Eye (tissue), 1 donor: ENCODE results near the gene KLK13.

Experiments used
- DNase-seq: peaks from one replicate; pipeline ENCODE4 v3.0.0-alpha.2; 2015

Gene KLK13, protein sequence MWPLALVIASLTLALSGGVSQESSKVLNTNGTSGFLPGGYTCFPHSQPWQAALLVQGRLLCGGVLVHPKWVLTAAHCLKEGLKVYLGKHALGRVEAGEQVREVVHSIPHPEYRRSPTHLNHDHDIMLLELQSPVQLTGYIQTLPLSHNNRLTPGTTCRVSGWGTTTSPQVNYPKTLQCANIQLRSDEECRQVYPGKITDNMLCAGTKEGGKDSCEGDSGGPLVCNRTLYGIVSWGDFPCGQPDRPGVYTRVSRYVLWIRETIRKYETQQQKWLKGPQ

DNA sequence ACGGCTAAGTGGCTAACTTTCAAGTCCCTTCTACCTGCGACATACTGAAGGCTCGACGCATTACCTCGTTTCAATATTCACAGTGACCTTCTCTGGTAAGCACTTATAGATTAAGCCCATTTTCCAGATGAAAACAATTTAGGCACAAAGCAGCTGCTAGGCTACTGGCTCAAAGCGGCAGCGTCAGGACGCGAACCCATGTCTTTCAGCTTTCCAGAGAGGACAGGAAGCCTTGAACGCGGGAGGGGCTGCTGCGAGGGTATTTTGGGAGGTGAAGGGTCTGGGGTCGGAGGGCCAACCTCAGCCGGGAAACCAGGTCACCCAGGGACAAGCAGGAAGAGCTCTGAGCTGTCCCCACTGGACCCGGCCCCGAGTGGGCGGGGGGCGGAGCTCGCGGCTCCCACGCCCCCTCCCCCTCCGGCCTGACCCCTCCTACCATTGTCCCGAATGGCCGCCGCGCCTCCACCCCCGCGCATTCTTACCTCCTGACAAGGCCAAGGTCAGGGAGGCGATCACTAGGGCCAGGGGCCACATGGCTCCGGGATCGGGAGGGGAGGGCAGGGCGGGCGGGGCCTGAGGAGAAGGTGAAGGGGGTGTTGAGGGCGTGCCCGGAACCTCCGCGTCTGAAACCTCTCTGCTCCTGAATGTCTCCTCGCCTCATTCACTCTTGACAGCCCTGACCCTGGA lies at the start of gene KLK13:
Gene KLK13, minus strand, starts transcription at position 559 of the 687 bp plus-strand sequence. Its CDS starts 25 bp downstream, at position 534.
- DNase-seq = peak; percentile 20

DNA sequence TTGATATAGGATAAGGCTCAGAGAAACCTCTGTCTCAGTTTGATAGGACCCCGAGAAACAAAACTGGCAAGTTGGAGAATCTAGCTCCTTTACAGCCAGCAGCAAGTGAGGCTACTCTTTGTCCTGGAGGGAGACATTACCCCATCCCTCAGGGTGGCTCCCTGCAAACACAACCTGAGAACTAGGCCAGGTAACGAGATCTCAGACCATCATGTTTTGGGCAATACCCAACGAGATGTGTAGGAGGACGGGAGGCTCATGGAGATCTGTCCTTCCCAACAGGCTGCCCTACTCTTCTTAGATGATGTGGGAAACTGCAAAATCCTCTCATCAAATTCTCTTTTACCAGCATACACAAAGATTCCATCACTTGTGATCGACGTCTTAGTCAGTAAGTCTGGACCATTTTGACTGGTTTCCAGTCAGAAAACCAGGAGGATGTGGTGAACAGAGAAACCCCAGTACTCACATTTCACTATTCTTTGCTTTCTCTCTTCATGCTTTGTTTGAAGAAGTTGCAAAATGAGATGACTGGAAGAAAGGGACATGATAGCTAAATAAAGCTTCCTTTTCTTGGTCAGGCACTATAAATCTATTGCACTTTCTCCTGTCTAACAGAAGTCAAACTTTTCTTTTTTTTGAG lies 49.3 kb upstream of the KLK13 start:
- no peak for DNase-seq

DNA sequence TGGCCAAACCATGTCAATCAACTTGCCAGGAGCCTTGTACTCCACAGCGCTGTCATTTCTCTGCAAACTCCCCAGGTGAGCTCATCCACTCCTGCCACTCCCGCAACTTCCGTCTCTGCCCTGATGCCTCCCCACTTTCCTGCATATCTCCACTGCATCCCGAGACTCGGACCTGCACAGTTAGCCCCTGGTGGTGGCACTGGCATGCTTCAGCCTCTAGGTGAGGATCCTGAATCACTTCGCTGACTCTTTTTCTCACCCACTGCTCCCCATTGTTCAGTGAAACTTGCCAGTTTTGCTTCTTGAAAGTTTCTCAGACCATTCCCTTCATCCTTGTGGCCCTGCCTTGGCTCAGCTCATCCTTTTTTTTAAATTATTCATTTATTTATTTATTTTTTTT lies 46.7 kb upstream of the KLK13 start:
- no peak for DNase-seq

DNA sequence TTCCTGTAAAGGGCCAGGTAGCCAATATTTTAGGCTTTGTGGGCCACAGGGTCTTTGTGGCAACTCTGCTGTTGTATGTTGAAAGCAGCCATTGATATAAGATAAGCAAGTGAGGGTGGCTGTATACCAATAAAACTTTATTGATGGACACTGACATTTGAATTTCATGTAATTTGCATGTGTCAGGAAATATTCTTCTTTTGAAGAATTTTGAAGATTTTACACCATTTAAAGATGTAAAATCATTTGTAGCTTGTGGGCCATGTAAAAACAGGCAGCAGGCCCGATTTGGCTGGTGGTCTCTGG lies 45.7 kb upstream of the KLK13 start:
- no peak for DNase-seq

DNA sequence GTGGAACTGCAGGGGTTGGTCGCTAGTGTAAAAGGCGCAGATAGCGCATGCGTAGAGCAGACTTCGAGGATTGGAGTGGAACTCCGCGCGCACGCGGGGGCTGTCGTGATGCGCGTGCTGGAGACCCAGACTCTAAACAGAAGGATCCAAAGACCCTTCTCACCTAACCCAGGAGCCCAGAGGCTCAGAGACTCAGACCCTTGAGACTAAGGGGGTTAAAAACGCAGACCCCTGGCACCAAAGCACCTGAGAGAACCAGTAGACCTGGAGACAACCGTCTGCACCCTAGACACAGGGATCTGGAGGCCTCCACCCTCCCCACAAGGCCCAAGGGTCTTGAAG lies 43.9 kb upstream of the KLK13 start:
- no peak for DNase-seq

DNA sequence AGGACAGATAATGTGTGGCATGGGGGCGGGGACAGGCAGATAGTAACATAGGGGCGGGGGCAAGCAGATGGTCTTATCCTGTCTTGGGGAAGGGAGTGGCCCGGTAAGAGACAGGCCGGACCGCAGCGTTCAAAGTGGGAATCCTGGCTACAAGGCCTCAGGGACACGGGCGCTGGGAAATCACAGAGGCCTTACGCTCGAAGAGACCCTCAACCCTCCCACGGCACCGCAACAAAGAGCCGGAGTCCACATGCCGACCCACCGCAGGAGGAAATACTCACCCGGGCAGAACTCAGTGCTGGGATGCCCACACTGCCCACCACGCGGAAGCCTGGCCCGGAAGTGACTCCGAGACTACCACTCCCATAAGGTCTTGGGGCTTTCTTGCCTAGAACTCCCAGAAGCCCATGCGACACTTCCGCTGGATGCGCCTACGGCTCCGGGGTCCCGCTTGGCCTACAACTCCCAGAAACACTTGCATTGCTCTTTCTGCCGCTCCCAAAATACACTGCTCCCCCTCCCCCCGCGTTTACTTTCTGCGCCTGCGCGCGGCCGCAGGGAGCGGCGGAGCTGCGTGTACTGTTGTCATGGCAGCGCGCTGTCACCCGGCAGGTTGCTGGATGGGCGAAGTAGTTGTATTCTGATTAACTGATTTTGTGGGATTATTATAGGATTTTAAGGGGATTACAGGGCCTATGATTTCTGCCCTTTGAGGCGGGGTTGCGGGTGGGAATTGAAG lies 43.3 kb upstream of the KLK13 start, which contains the start of gene CTU1:
Gene CTU1, minus strand, starts transcription at position 344 of the 739 bp plus-strand sequence. CDS start 3,840 bp downstream, outside the sequence.
- DNase-seq = peak; percentile 99

DNA sequence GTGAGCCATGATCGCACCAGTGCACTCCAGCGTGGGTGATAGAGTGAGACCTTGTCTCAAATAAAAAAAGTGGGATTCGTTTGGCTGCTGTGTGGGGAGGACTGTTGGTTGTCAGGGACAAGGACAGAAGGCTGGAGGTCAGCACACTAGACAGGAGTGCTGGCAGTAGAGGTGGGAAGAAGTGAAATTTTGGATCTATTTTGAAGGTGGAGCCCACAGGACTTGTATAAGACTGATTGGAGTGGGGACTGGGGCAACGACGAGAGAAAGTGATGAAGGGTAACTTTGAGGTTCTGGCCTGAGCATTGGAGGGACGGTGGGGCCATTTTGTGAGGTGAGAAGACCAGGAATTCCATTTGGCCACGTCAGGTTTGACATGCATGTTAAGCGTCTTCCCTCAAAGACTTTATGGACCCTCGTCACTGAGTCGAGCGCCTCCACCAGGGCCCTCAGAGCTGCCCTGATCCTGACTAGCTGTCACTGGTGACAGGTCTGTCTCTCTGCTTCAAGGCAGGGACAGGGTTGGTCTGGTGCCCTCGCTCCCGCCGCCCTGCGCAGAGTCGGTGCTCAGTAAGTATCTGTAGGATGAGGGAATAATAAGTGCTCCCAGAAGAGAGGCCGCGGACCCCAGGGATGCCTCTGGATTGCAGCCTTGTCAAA lies 42.6 kb upstream of the KLK13 start:
- DNase-seq = no peak

DNA sequence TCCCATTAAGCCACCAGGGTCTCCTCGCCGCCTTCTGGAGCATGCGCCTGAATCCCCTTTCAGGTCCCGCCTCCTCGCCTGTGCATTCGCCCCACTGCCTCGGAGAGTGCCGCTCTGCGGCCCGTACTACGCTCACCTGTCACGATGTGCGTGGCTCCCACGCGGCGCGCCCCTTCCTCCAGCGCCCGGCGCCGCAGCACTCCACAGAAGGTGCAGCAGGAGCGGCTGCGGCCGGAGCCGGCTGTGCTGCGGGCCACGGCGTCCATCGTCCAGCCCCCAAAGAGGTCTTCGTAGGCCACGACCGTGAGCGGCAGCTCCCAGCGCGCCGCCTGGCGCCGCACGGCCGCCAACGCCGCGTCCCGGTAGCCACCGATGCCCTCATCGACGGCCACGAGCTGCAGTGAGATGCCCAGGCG lies 39.0 kb upstream of the KLK13 start:
- peak; percentile 59 for DNase-seq

DNA sequence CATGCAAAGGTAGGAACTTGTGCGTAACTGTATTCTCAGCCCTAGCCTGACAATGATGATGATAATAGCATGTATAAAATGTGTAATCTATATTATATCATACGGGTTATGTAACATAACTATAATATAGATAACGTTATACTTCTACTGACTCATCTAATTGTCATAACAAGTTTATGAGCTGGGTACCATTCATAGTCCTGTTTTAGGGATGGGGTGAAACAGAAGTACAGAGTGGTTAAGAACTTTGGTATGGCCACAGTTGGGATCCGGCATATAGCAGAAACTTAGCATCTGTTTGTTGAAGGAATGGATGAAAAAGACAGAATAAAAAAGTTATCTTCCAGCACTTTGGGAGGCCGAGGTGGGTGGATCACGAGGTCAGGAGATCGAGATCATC lies 38.1 kb upstream of the KLK13 start:
- no peak for DNase-seq

DNA sequence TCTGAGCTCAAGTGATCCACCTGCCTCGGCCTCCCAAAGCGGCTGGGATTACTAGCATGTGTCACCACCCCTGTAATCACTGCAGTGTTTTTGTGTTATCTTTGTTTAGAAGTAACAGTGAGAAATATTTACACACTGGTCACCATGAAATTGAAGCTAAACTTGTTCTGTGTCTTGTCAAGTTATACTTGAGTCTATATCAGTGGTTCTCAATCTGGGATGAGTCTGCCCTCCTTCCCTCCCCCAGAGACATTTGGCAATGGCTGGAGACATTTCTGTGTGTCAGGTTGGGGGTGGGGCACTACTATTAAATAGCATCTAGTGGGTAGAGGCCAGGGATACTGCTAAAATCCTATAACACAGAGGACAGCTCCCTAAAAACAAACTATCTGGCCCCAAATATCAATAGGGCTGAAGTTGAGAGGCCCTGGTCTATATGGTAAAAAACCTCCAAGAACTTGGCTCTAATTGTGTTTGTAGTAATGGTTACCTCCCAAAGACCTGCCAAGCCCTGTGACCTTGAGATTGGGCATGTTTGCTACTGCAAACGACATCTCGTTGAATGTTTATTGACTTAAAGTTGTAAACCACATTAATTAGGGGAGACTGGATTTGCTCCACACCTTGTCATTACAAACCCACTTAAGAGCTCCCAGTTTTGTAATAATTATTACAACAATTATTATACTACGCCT lies 36.4 kb upstream of the KLK13 start:
- no peak for DNase-seq

DNA sequence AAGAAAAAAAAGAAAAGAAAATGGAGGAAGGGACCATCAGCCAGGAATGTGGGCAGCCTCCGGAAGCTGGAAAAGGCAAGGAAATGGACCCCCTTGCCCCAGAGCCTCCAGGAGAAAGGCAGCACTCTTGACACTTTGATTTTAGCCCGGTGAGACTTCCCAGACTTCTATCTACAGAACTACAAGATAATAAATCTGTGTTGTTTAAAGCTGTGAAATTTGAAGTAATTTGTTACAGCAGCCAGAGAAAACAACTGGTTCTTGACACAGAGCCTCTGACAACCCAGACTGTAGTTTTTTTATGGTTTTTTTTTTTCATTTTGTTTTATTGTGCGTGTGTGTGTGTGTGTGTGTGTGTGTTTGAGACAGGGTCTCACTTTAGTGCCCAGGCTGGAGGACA lies 35.7 kb upstream of the KLK13 start:
- DNase-seq = no peak

DNA sequence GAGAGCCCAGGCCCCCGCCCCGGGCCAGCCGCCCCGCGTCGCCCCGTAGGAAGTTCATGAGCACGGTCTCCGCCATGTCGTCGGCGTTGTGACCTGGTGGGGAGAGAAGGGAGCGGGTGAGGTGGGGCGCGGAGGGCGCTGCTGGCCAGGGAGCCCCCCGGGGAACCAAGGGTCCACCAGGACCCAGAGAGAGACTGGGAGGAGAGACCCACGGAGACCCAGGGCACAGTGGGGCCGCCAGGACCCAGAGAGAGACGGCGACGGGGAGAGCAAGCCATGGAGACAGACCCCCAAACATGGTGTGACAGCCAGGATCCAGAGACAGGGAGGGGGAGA lies 34.1 kb upstream of the KLK13 start:
- DNase-seq = no peak

DNA sequence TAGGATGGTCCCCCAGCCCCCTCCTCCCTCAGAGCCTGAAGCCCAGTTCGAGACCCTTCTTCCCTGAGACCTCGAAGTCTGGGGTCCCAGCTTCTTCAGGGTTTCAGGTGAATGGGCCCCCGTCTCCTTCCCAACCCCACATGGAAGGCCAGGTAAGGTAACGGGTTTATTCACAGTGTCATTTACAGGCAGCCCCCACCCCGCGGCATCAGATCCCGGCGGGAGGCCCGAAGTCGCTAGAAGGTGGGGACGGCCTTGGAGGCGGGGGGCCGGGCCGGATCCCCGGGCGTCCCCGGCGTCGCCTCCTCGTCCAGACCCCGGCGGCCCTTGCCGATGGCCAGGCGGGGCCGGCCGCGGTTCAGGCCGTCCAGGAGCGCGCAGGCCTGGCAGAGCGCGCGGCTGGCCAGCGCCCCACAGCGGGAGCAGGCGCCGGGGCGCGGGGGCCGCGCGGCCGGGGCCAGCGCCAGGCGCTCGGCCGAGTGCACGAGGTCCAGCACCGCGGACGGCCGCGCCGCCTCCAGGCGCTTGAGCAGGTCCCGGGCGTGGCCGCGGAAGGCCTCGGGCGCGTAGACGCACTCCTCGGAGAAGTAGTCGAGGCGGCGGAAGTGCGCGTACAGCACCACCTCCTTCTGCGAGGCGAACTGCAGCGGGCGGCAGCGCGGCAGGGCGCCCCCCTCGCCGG lies 33.6 kb upstream of the KLK13 start:
- peak; percentile 68 for DNase-seq

DNA sequence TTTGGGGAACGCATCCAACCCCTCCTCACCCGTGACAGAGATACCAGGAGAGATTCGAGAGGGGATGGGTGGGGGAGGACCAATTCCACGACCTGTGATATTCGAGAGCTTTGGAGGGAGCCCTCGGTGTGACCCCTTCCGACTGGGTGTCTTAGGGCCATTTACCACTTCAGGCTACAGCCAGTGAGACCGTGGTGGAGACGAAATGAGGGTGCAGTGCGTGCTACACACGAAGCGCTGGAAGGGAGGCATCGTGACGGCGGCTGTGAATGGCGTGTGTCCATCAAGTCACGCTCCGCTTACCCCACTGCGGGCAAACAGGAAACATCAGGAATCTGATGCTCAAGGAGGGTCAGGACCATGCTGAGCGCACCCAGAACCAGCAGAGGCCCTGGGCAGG lies 32.9 kb upstream of the KLK13 start:
- no peak for DNase-seq

DNA sequence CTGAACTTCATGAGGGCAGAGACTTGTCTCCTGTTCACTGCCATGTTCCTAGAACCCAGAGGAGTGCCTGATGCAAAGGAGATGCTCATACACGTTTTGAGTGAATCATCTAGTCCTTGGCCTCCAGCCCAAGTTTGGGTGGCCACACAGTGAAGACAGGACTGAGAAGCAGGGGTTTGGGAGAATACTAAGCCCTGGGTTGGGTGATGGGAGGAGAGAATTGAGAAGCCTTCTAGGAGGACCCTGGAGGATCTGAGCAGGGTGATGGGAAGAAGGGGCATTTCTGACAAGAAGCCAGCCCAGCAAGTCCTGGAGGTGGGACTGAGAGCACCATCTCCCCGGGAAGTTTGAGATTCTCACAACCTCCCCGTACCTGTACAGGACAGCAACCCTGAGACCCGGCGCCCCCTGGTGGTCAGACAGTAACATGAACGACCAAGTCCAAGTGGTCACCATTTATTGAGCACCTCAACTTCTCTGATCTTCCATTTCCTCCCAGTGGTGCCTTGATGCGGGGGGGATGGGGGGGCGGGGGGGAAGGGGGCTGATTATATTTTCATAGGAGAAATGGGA lies 32.4 kb upstream of the KLK13 start:
- peak; percentile 61 for DNase-seq

DNA sequence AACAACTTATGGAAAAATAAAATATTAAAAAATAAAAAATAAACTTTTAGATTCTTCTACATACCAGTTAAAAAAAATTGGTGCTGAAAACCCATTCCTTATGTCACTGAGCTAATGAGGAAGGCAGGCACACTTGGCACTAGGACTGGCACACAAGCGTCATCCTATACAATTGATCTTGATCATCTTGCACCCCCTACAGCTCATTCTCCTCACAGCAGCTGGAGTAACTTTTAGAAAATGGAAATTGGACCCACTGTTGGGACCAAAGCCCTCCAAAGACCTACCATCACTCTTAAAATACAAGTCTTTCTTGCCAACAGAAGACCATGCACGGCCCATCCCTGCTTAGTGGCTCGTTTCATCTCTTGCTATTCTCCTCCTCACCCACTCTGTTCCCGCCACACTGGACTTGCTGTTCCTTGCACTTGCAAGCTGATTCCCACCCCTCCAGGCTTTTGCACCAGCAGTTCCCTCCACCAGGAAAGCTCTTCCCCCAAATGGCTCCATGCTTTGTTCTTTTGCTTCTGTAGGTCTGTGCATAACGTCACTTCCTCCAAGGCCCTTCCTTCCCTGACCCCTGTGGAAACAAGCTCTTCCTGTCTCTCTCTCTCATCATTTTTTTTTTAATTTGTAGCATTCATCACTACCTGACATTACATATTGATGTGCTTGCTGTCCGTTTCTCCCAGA lies 31.7 kb upstream of the KLK13 start:
- no peak for DNase-seq

DNA sequence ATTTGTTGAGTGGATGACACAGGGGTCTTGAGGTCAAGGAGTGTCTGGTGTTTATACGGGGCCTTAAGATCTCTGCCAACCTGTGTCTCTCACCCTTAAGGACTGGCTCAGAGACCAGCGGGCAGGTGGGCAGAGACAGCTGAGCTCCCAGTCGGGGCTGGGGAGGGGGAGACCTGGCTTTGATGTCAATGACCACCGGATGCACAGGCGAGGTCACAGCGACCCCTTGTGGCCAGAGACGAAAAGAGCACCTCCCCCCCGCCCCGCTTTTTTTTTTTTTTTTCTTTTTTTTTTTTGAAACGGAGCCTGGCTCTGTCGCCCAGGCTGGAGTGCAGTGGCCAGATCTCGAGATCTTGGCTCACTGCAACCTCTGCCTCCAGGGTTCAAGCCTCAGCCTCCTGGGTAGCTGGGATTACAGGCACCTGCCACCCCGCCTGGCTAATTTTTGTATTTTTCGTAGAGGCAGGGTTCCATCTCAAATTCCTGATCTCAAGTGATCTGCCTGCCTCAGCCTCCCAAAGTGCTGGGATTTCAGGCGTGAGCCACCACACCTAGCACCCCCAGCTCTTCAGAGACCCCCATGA lies 29.9 kb upstream of the KLK13 start:
- DNase-seq = peak; percentile 82

DNA sequence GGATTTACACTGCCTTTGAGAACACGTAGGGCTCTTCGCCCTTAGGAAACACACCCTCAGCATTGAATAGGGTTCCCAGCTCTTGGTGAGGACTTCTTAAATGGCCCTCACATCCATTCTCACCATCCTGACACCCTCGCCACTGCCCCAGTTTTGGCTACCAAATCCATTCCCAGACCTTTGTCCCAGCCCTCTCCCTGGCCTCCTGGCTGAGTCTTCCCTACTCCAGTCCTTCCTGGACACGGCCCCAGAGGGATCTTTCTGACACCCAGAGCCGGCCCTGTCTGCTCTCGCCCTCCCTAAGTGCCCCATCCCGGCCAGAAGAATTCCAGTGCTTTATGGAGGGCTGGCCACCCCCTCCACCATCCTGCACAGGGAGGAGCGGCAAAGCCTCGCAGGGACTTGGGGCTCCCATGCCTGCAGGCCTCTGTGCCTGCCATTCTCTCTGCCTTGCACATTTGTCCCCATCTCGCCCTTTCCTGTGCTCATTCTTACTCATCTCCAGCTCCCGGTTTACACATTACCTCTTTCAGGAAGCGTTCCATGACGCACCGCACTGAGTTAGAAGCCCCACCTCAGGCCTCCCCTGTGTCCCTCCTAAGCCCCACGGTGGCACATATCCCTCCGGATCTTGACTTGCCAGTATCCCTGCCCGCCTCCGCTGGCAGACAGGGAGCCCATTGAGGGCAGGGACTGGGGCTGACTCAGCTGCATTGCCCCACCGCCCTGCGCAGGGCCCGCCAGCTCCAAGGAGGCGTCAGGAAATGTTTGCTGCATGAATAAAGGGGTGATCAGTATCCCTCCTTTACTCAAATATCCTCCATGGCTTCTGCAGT lies 28.8 kb upstream of the KLK13 start:
- no peak for DNase-seq

DNA sequence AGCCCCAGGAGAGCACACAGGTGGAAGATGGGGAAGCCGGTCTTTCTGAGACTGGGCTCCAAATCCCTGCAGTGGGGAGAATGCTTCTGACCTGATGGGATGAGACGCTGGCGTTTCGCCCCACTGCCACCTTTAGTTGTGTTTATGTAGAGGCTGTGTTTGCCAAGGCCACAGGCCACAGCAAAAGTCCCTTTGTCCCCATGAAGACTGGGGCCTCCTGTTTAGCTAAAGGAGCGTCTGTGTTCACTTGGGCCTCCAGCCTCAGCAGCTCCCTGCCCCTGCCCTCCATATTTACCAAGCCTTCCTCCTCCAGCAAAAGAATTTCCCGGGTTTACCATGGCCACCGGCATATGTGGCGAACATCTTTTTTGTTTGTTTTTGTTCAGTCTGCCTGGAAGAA lies 28.2 kb upstream of the KLK13 start:
- no peak for DNase-seq
